Fibroblast of pulmonary artery (primary cell): ENCODE data around the gene CACNA2D1.

Experiments
- DNase-seq: peaks from one replicate; pipeline ENCODE4 v3.0.0-alpha.2; 2010; ENCODE audit warnings: low read depth
- H3K4me3 ChIP-seq: replicated peaks from 2 replicates; pipeline ENCODE4 v1.5.1; 2011; ENCODE audit warnings: low read depth, mild to moderate bottlenecking, control low read depth, low read length, moderate library complexity
- CTCF ChIP-seq: IDR thresholded peaks from 2 replicates; pipeline ENCODE4 v1.5.1; 2011; ENCODE audit warnings: mild to moderate bottlenecking, control low read depth, low read length, inconsistent platforms; ENCODE audit errors: missing control alignments

The CACNA2D1 gene

GRCh38 chr7:82468435-82468834 lies 24.9 kb upstream of the CACNA2D1 start:
- DNase-seq = peak; percentile 14
- TF ChIP-seq CTCF = no peak
- no peak overlapping the region for H3K4me3 ChIP-seq

- no peak overlapping the region for H3K4me3 ChIP-seq
- TF ChIP-seq CTCF = no peak
- DNase-seq = no peak
Observed at GRCh38 chr7:82467020-82467419, 23.4 kb upstream of the CACNA2D1 start.

GRCh38 chr7:82464372-82464771 lies 20.8 kb upstream of the CACNA2D1 start:
- no peak for TF ChIP-seq CTCF
- no peak overlapping the region for H3K4me3 ChIP-seq
- DNase-seq = no peak

- no peak for TF ChIP-seq CTCF
- no peak for DNase-seq
- H3K4me3 ChIP-seq = no peak overlapping the region
Observed at GRCh38 chr7:82455295-82455694, 11.7 kb upstream of the CACNA2D1 start.

GRCh38 chr7:82450759-82451158 lies 7.2 kb upstream of the CACNA2D1 start:
- no peak for DNase-seq
- TF ChIP-seq CTCF = no peak
- no peak overlapping the region for H3K4me3 ChIP-seq

GRCh38 chr7:82449910-82450309 lies 6.3 kb upstream of the CACNA2D1 start:
- no peak for DNase-seq
- TF ChIP-seq CTCF = no peak
- no peak overlapping the region for H3K4me3 ChIP-seq

GRCh38 chr7:82446897-82447296 lies 3.3 kb upstream of the CACNA2D1 start:
- TF ChIP-seq CTCF = no peak
- DNase-seq = no peak
- H3K4me3 ChIP-seq = no peak overlapping the region
